ENCODE measurements around the gene HIVEP3. TPM values are rescaled to one million over a fixed set of nuclear protein-coding genes. Genes with fewer than 3 reads are reported as not detected.

HIVEP3 gene
- total RNA-seq, 2 donors from 2014 or later = 0.13 to 0.99 TPM

DNA sequence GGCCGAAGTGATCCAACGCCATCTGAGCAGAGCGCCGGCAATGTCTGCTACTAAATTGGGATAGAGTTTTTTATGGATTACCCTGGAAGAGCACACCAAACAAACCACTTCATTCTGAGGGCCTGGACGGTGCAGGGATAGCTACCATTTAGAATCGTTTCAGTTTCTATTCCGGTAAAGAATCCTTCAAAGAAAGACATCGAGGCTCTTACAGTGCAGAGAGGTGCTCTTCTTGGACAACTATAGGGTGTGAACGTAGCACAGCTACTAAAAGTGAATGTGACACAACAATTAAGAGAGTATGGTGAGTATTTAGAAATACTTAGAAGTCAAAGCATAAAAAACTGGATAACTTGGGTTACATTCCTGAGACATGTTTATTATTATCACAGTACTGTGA, 16.1 kb downstream of the HIVEP3 start:
- no peak overlapping the region for H3K27ac ChIP-seq (ENCODE audit: low read depth, low read length)
- Mint-ChIP-seq H3K9me3 (no peaks in the 10 kb centered on the region), H3K36me3 (ENCODE audit: low read depth) (no peaks in the 10 kb centered on the region), H3K4me3 (no peak overlapping the region), H3K27ac (no peak overlapping the region), H3K4me1 (peaks cover 14% of the 10 kb centered on the region), H3K27me3 (ENCODE audit: insufficient read depth) (peaks cover 1% of the 10 kb centered on the region)
- no peaks in the 10 kb centered on the region for H3K27me3 ChIP-seq (ENCODE audit: control insufficient read depth, insufficient read depth, low read length, poor library complexity, severe bottlenecking)
- no peaks in the 10 kb centered on the region for H3K4me1 ChIP-seq (ENCODE audit: control insufficient read depth, insufficient read depth, low read length)
- H3K9me3 ChIP-seq (ENCODE audit: control insufficient read depth, low read length) = no peaks in the 10 kb centered on the region
- TF ChIP-seq, protein P1, sequence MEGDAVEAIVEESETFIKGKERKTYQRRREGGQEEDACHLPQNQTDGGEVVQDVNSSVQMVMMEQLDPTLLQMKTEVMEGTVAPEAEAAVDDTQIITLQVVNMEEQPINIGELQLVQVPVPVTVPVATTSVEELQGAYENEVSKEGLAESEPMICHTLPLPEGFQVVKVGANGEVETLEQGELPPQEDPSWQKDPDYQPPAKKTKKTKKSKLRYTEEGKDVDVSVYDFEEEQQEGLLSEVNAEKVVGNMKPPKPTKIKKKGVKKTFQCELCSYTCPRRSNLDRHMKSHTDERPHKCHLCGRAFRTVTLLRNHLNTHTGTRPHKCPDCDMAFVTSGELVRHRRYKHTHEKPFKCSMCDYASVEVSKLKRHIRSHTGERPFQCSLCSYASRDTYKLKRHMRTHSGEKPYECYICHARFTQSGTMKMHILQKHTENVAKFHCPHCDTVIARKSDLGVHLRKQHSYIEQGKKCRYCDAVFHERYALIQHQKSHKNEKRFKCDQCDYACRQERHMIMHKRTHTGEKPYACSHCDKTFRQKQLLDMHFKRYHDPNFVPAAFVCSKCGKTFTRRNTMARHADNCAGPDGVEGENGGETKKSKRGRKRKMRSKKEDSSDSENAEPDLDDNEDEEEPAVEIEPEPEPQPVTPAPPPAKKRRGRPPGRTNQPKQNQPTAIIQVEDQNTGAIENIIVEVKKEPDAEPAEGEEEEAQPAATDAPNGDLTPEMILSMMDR (conservative IDR thresholded peaks at IDR 0.05) = no peak
- H3K36me3 ChIP-seq (ENCODE audit: control insufficient read depth, insufficient read depth, low read length) = no peaks in the 10 kb centered on the region
- WGBS, 2 experiments (ENCODE audit: insufficient coverage in 1 of 2, insufficient read length in 1 of 2) = 93 to 94% methylated on average over 9 of the region's 9 CpGs
- no peak for DNase-seq
- no peak overlapping the region for H3K9ac ChIP-seq (ENCODE audit: extremely low read depth, low read length, poor library complexity, severe bottlenecking)
- no peak overlapping the region for H3K4me3 ChIP-seq (ENCODE audit: low read length)

DNA sequence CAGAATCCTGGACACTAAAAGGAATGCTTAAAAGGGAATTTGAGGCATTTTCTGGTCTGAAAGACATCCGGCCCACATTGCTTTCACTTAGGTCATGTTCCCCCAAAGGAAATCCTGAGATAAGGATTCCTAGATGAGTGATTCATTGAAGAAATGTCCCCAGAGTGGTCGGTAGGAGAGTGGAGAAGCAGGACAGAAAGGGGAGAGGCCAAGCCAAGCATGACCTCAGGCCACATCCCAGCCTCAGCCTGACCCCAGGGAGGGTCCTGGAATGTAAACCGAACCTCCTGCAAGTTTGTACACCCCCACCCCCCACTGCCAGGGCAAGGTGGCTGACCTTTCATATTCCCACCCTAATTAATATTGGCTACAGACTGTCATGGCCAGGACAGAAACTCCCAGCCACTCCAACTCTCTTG, 16.6 kb downstream of the HIVEP3 start:
- Histone ChIP-seq H3K4me3 (ENCODE audit: low read length) (no peak overlapping the region), H3K27me3 (ENCODE audit: control insufficient read depth, insufficient read depth, low read length, poor library complexity, severe bottlenecking) (no peaks in the 10 kb centered on the region), H3K36me3 (ENCODE audit: control insufficient read depth, insufficient read depth, low read length) (no peaks in the 10 kb centered on the region), H3K27ac (ENCODE audit: low read depth, low read length) (no peak overlapping the region), H3K9me3 (ENCODE audit: control insufficient read depth, low read length) (no peaks in the 10 kb centered on the region), H3K9ac (ENCODE audit: extremely low read depth, low read length, poor library complexity, severe bottlenecking) (no peak overlapping the region), H3K4me1 (ENCODE audit: control insufficient read depth, insufficient read depth, low read length) (no peaks in the 10 kb centered on the region)
- H3K9me3 Mint-ChIP-seq = no peaks in the 10 kb centered on the region
- TF ChIP-seq, protein P1 (conservative IDR thresholded peaks at IDR 0.05) = no peak
- no peak for DNase-seq
- peaks cover 1% of the 10 kb centered on the region for H3K27me3 Mint-ChIP-seq (ENCODE audit: insufficient read depth)
- 57 to 64% methylated on average over 2 to 3 of the region's 3 CpGs for WGBS, 2 experiments (ENCODE audit: insufficient coverage in 1 of 2, insufficient read length in 1 of 2)
- H3K4me3 Mint-ChIP-seq = no peak overlapping the region
- no peaks in the 10 kb centered on the region for H3K36me3 Mint-ChIP-seq (ENCODE audit: low read depth)
- no peak overlapping the region for H3K27ac Mint-ChIP-seq
- peaks cover 14% of the 10 kb centered on the region for H3K4me1 Mint-ChIP-seq

GRCh38 chr1:41901551-41901950, 17.2 kb downstream of the HIVEP3 start:
- H3K4me3 Mint-ChIP-seq = no peak overlapping the region
- no peak for DNase-seq
- H3K27me3 Mint-ChIP-seq (ENCODE audit: insufficient read depth) = no peaks in the 10 kb centered on the region
- H3K9me3 ChIP-seq (ENCODE audit: control insufficient read depth, low read length) = no peaks in the 10 kb centered on the region
- no peaks in the 10 kb centered on the region for H3K4me1 ChIP-seq (ENCODE audit: control insufficient read depth, insufficient read depth, low read length)
- H3K9ac ChIP-seq (ENCODE audit: extremely low read depth, low read length, poor library complexity, severe bottlenecking) = no peak overlapping the region
- no peak overlapping the region for H3K27ac ChIP-seq (ENCODE audit: low read depth, low read length)
- no peak overlapping the region for H3K4me3 ChIP-seq (ENCODE audit: low read length)
- no peaks in the 10 kb centered on the region for H3K9me3 Mint-ChIP-seq
- 82 to 100% methylated on average over 1 to 3 of the region's 3 CpGs for WGBS, 2 experiments (ENCODE audit: insufficient coverage in 1 of 2, insufficient read length in 1 of 2)
- H3K27me3 ChIP-seq (ENCODE audit: control insufficient read depth, insufficient read depth, low read length, poor library complexity, severe bottlenecking) = no peaks in the 10 kb centered on the region
- H3K27ac Mint-ChIP-seq = peak overlapping the region; percentile 28
- TF ChIP-seq, protein P1 (conservative IDR thresholded peaks at IDR 0.05) = no peak
- H3K36me3 ChIP-seq (ENCODE audit: control insufficient read depth, insufficient read depth, low read length) = no peaks in the 10 kb centered on the region
- peaks cover 14% of the 10 kb centered on the region for H3K4me1 Mint-ChIP-seq
- no peaks in the 10 kb centered on the region for H3K36me3 Mint-ChIP-seq (ENCODE audit: low read depth)
